OCI-LY3 (cell line): Measurements from ENCODE around the gene RPL36AL.
"Not testable (repeated sequence)": the region's sequence is repeated elsewhere in the genome, so short reads cannot be mapped to it uniquely, and the experiment has no call there.

Experiments
- H2AFZ ChIP-seq: fragments of 200-600, 300-600 bp; shearing (Covaris generic); 2 replicates; pipeline ENCODE4 v1.6.0; 2014; ENCODE audit warnings: antibody characterized with exemption, low read depth, low read length
- H3K27ac ChIP-seq: fragments of 200-600, 300-600 bp; sonication (generic); 2 replicates; pipeline ENCODE4 v1.5.1; 2014; ENCODE audit warnings: mild to moderate bottlenecking, low read length, moderate library complexity, mixed read lengths
- H3K27me3 ChIP-seq: fragments of 200-600, 300-600 bp; sonication (generic); 2 replicates; pipeline ENCODE4 v1.6.1; 2014; ENCODE audit warnings: low read depth, low read length, mixed read lengths
- H3K36me3 ChIP-seq: fragments of 200-600, 300-600 bp; sonication (generic); replicated peaks from 2 replicates; pipeline ENCODE3; 2014; ENCODE audit warnings: low read depth, low read length, mixed read lengths
- H3K4me1 ChIP-seq: fragments of 300-600, 200-600 bp; sonication (generic); 2 replicates; pipeline ENCODE4 v1.6.1; 2014; ENCODE audit warnings: low read length, mixed read lengths
- H3K4me2 ChIP-seq: fragments of 200-600, 300-600 bp; sonication (generic); 2 replicates; pipeline ENCODE4 v1.6.1; 2014; ENCODE audit warnings: low read length, mixed read lengths
- H3K4me3 ChIP-seq: fragments of 300-600, 200-600 bp; sonication (generic); 2 replicates; pipeline ENCODE4 v1.5.1; 2014; ENCODE audit warnings: antibody characterized with exemption, mild to moderate bottlenecking, low read length, moderate library complexity
- H3K79me2 ChIP-seq: fragments of 300-600, 200-600 bp; shearing (Covaris generic); 2 replicates; pipeline ENCODE4 v1.6.1; 2014; ENCODE audit warnings: mild to moderate bottlenecking, low read length, mixed read lengths
- H3K9ac ChIP-seq: fragments of 300-600, 200-600 bp; shearing (Covaris generic); 2 replicates; pipeline ENCODE4 v1.6.0; 2014; ENCODE audit warnings: mild to moderate bottlenecking, low read length, moderate library complexity
- H3K9me3 ChIP-seq: fragments of 200-600, 300-600 bp; shearing (Covaris generic); 2 replicates; pipeline ENCODE4 v1.6.1; 2014; ENCODE audit warnings: low read length, mixed read lengths; ENCODE audit not compliant: insufficient read depth
- H4K20me1 ChIP-seq: fragments of 200-600, 300-600 bp; sonication (generic); 2 replicates; pipeline ENCODE4 v1.6.1; 2016; ENCODE audit warnings: low read length, mixed read lengths; ENCODE audit not compliant: insufficient read depth
- CTCF ChIP-seq: fragments of 200-600, 300-600 bp; sonication (generic); IDR thresholded peaks from 2 replicates; pipeline ENCODE4 v1.5.1; 2014; ENCODE audit warnings: antibody characterized with exemption, low read length, low read depth
- EZH2phosphoT487 ChIP-seq: fragments of 200-600 bp; shearing (Covaris generic); IDR thresholded peaks from 2 replicates; pipeline ENCODE4 v1.6.1; 2018; ENCODE audit warnings: antibody characterized with exemption, mixed run types, low read depth

RPL36AL gene

GRCh38 chr14:49585803-49586672 is 34.4 kb downstream of the RPL36AL start, which contains the start of gene RPS29:
TSS of gene RPS29 (minus strand) at chr14:49586380. CDS start at chr14:49586346, 34 bp downstream.
- peak within 1 kb of the TSS; percentile 79 for H3K27ac ChIP-seq
- H3K9me3 ChIP-seq: no peaks in the 10 kb centered on the region
- H3K36me3 ChIP-seq: peaks cover 47% of the 10 kb centered on the region
- H4K20me1 ChIP-seq: peaks cover 46% of the 10 kb centered on the region
- H3K4me3 ChIP-seq: peak within 1 kb of the TSS; percentile 99
- H2AFZ ChIP-seq: peak within 1 kb of the TSS; percentile 57; the same call in 1 of the 2 replicates
- peak within 1 kb of the TSS; percentile 81 for H3K4me2 ChIP-seq
- H3K27me3 ChIP-seq: no peaks in the 10 kb centered on the region
- peaks cover 13% of the 10 kb centered on the region for H3K4me1 ChIP-seq
- peaks cover 52% of the 10 kb centered on the region for H3K79me2 ChIP-seq
- TF ChIP-seq CTCF: no peak
- peak within 1 kb of the TSS; percentile 98 for H3K9ac ChIP-seq

- H3K4me1 ChIP-seq: peaks cover 13% of the 10 kb centered on the region
- peaks cover 61% of the 10 kb centered on the region for H3K79me2 ChIP-seq
- H3K4me2 ChIP-seq: peak overlapping the region; percentile 81
- H3K36me3 ChIP-seq: peaks cover 50% of the 10 kb centered on the region
- H3K27me3 ChIP-seq, H3K9me3 ChIP-seq, H2AFZ ChIP-seq: not testable (repeated sequence)
- peaks cover 50% of the 10 kb centered on the region for H4K20me1 ChIP-seq
- H3K9ac ChIP-seq: peak overlapping the region; percentile 98
- peak overlapping the region; percentile 99 for H3K4me3 ChIP-seq
- peak overlapping the region; percentile 79 for H3K27ac ChIP-seq
These were observed 35.3 kb downstream of the RPL36AL start for GRCh38 chr14:49584981-49585640.

- H3K27ac ChIP-seq: peak overlapping the region; percentile 79
- peaks cover 60% of the 10 kb centered on the region for H4K20me1 ChIP-seq
- H3K4me3 ChIP-seq: peak overlapping the region; percentile 99
These were observed 36.4 kb downstream of the RPL36AL start for GRCh38 chr14:49584058-49584457.

GRCh38 chr14:49583629-49584028 is 36.8 kb downstream of the RPL36AL start:
- no peak for TF ChIP-seq CTCF
- no peak for TF ChIP-seq EZH2phosphoT487
- Histone ChIP-seq H3K27me3 (no peaks in the 10 kb centered on the region), H3K79me2 (peaks cover 76% of the 10 kb centered on the region), H3K4me3 (peak overlapping the region; percentile 99; the same call in 1 of the 2 replicates), H3K4me2 (peak overlapping the region; percentile 81; the same call in 1 of the 2 replicates), H3K4me1 (peaks cover 13% of the 10 kb centered on the region), H3K9me3 (no peaks in the 10 kb centered on the region), H3K36me3 (peaks cover 51% of the 10 kb centered on the region), H3K27ac (no peak overlapping the region), H3K9ac (no peak overlapping the region), H4K20me1 (peaks cover 63% of the 10 kb centered on the region), H2AFZ (no peak overlapping the region)

More at GRCh38 chr14:49584058-49584457, 36.4 kb downstream of the RPL36AL start:
- Histone ChIP-seq H3K36me3 (peaks cover 51% of the 10 kb centered on the region), H2AFZ (no peak overlapping the region), H3K9me3 (no peaks in the 10 kb centered on the region), H3K4me2 (peak overlapping the region; percentile 81), H3K9ac (peak overlapping the region; percentile 98; the same call in 1 of the 2 replicates), H3K4me1 (peaks cover 13% of the 10 kb centered on the region), H3K27me3 (no peaks in the 10 kb centered on the region), H3K79me2 (peaks cover 72% of the 10 kb centered on the region)
- TF ChIP-seq CTCF (no peak), EZH2phosphoT487 (no peak)
